Stimulated activated CD8-positive, alpha-beta memory T cell treated with anti-CD3 and anti-CD28 coated beads, Interleukin-15, amount 100 ng/mL, for 24 hours (primary cell): Measurements from ENCODE around the gene CLEC7A.

ENCODE experiments used
- DNase-seq: peaks from one replicate; pipeline ENCODE4 v3.0.0-alpha.2; 2020; ENCODE audit warnings: low read depth

Gene CLEC7A

DNA sequence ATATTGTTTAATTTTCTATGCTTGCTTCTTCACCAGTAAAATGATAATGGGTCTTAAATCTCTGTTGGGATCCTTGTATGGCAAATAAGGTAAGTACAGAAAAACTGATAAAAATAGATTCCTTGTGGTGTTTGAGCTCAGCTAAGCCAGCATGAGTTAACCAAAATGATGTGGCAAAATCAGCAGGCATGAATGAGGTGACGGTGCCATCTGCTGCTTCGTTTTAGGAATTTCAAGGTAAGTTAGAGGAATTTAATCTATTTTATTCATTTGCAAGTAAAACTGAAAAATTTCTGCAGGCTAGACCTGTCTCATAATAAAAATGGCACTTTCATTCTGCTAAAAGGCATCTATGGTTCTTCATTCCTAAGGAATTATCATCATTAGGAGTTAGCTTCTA lies 10.0 kb upstream of the CLEC7A start:
- no peak for DNase-seq

DNA sequence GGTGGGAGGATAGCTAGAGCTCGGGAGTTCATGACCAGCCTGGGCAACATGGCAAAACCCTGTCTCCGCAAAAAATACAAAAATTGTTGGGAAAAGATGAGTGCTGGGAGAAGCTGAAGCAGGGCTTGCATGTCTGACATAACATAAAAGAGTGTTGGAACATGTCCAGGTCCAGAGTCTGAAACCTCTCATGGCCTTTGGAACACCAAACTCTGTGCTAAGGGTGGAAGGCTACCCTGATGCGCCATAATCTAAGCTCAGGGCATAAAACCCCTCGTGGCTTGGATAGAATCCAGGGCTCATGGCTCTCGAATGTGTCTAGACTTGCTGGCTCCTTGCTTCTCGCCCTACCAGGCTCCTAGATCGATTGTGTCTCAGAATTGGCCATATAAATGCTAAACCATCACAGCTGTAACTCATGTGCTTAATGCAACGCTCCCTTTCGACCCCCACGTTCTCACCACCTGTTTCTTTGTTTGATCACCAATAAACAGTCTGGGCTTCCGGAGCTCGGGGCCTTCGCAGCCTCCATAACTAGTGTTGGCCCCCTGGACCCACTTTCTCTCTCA lies 6.7 kb upstream of the CLEC7A start:
- no peak for DNase-seq

DNA sequence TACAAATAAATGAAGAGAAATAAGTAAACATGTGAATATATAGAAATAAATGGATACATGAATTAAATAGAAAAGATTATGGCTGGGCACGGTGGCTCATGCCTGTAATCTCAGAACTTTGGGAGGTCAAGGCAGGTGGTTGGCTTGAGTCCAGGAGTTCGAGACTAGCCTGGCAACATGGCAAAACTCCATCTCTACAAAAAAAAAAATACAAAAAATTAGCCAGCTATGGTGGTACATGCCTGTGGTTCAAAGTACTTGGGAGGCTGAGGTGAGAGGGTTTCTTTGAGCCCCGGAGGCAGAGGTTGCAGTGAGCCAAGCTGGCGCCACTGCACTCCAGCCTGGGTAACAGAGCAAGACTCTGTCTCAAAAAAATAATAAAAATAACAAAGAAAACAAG lies 5.1 kb upstream of the CLEC7A start:
- DNase-seq, result no peak

DNA sequence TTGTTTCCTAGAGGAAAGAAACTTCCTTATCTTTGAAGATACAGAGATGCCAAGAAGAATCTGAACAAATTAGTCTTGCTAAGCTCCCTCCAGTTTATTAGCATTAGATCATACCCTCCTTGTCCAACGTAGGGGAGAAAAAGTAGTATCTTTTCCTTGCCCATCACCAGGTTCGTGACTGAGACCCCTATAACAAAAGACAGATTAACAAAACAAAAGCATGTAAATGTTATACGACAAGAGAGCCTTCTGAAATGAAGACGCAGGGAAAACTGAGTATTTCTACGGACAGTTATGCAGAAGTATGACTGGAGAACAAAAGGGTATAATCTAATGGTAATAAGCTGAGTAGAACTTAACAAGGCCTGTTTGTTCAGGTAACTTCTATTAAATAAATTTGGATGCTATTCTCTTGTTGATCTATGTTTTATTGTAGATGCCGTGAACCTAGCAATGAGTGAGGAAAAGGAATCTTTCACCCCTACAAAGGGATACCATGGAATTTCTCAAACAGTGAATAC lies 2.9 kb upstream of the CLEC7A start:
- no peak for DNase-seq

- no peak for DNase-seq
These were observed 1.2 kb upstream of the CLEC7A start for GRCh38 chr12:10131111-10131690.

DNA sequence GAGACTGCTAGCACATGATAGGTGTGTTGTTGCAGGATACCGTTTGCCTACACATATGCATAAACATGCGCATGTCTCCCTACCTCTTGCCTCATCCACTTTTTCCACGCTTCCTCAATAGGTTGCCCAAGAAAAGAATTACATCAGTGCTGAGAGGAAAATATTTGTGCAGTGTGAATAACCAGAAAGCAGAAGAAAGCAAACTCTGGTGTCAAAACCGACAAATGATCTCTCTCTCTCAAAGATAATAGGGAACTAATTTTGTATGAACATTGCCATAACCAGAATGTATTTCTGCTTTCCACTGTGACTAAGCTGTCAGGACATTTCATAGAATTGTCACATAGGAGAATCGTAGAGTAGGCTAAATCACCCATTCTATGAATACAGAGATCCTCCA lies 1.3 kb downstream of the CLEC7A start:
- no peak for DNase-seq

- DNase-seq, result no peak
These were observed 3.6 kb downstream of the CLEC7A start for GRCh38 chr12:10126413-10126812.

DNA sequence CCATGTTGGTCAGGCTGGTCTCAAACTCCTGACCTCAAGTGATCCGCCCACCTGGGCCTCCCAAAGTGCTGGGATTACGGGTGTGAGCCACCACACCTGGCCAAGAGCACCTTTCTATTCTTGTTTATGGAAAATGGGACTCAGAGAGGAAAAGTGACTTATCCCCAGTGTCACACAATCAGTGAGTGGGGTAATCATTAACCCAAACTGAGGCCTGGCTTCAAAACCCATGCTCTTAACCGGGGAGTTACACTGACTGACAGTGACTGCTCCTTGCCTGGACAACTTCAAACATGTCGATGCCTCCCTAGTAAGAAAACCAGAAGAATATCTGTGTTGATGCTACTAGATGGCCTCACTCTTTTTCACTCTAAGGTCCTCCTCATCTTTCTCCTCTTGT lies 7.3 kb downstream of the CLEC7A start:
- DNase-seq, result no peak

DNA sequence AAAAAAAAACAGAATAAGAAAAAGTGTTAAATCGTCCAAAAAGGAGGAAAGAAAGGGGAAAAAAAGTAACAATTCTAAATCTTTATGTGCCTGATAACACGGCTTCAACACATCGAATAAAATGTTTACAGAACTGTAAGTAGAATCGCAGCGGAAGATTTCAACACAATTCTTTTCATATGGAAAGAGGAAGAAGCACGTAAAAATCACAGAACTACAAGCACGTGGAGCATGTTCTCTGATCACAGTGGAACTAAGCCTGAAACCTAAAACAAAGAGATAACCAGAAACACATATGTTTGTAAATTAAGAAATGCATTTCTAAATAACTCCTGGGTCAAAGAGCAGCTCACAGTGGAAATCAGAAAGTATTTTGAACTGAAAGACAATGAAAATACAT lies 8.7 kb downstream of the CLEC7A start:
- no peak for DNase-seq

DNA sequence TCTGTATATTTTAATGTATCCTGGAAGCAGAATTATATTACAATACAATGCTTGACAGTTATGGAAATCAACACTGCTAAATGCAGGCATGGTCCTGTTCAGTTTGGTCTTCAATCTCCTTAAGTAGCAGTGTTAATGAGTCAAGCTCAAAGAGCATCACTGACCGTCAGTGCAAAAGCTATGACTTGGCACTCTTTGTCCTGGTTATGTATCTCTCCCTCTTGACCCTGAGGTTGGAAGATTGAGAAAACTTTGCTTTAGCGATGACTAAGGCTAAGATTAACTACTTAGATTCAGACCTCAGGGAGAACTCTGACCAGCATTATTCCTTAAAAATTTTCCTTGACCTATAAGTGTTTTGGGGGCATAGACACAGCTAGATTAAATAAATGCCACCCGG lies 10.9 kb downstream of the CLEC7A start:
- DNase-seq, result no peak

DNA sequence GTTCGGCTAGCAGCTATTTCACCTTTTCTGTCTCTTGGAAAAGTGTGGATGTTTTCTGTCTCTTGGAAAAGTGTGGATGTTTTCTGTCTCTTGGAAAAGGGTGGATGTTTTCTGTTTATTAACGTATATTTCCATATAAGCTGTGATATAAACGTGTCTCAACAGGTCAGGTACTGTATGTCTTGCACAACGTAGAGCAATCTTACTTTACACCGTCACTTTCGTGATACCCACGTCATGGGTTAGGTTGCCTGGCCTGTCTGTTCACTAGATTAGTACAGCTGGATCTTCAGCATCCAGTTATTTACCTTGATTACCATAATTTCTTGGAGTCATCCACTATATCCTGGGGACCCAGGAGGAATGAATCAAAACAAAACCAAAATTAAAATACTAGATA lies 14.1 kb downstream of the CLEC7A start:
- no peak for DNase-seq

DNA sequence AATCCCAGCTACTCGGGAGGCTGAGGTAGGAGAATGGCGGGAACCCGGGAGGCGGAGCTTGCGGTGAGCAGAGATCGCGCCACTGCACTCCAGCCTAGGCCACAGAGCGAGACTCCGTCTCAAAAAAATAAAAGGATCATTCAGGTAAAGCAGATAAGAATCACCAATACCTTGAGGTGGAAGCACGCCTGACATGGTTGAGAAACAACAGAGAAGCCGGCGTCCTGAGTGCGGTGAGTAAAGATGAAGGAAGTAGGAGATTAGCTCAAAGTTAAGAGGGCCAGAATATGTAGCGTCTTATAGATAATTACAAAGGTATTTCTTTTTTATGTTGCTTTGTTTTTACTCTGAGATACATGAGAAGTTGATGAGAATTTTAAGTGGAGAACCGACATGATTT lies 14.7 kb downstream of the CLEC7A start:
- no peak for DNase-seq

- DNase-seq, result no peak
These were observed 16.1 kb downstream of the CLEC7A start for GRCh38 chr12:10113920-10114319.

- DNase-seq, result no peak
These were observed 16.9 kb downstream of the CLEC7A start for GRCh38 chr12:10113075-10113474.

GRCh38 chr12:10111451-10111850 lies 18.5 kb downstream of the CLEC7A start:
- no peak for DNase-seq

- no peak for DNase-seq
These were observed 19.6 kb downstream of the CLEC7A start for GRCh38 chr12:10110256-10110844.

GRCh38 chr12:10102322-10102721 lies 27.7 kb downstream of the CLEC7A start:
- DNase-seq, result no peak

GRCh38 chr12:10101648-10102220 lies 28.3 kb downstream of the CLEC7A start:
- DNase-seq, result no peak

DNA sequence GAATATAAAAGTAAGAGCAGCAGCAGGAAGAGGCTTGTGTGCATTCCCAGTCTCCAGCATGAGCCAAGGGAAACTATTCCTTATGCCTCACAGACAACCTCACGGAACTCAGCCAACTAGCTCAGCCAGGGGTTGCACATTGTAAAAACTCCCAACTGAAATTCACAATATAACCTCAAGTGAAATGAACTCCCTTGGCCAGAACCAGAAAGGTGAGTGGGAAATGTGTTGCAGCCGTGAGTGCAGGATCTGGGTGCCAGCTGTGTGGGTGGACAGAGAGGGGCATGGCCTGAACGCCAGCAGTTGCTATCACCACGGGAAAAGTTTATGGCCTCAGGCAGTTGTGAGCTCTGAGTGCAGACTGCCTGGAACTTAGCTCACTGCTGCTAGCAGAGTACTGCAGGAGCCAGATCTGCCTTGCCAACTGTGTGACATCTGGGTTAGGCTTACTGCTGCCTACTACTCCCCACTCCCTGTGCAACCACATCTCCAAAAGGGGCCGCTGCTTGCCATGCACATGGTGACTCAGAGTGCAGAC lies 28.9 kb downstream of the CLEC7A start:
- DNase-seq, result no peak

DNA sequence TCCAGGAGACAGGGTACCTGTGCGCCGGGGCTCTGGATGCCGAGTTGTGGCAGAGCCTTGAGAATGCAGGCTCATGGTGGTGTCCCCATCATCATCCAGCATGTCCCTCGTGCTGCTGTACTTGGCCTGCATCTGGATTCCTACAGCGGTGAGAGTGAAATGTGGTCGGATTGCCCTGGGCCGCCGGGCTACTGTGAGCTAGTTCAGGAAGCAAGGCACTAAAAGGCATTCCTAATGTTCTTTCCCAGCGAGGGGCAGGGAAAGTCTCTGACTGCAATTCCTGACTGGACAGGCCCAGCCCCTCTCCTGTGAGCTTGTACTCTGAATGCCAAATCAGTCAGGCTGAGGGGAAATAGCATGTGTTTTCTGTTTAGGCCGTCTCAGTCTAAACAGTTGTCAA lies 31.2 kb downstream of the CLEC7A start, which contains the start of gene CLEC1A:
CLEC1A (minus strand) TSS at position 195 of the 400 bp plus-strand sequence; CDS start at position 132, 63 bp downstream.
- no peak for DNase-seq

DNA sequence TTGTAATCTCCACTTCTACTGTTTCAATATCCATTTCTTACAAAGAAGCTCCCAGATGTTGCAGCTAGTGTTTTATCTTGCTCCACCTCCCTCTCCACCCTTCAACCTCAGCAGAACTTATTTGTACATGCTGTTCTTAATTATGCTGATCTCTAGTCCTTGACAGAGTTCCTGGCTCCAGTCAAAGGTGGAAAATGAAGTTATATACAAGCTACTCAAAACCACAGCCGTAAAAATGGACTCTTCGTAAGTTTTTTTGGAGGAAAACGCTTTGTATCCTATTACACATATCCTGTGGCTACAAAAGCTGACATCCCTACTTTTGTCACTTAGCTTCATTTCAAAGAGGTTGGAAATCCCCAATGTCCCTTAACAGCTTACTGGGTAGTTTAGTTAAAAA lies 32.5 kb downstream of the CLEC7A start:
- no peak for DNase-seq

DNA sequence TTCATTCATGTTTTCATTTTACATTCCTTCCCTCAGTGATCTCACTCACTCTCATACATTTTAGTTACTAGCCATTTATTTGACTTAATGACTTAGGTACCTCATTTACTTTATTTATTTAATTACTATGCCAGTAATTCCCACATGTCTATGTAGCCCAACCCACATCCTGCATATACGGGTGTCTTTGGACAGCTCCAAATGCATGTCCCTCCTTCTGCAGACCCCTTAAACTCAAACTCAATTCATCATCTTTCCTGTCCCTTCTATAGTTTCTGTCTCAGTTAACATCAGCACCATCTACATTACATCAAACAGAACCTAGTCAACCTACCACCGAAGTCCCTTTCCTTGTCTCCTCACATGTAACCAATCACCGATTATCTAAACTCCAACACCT lies 34.0 kb downstream of the CLEC7A start:
- DNase-seq, result no peak
